GM21447 (cell line): Measurements from ENCODE around the gene ACY1.
A peak's percentile ranks its signal among the peaks of the same experiment; 100 is the strongest.

Experiments used
- ATAC-seq: cut with Tn5 transposase; IDR thresholded peaks from one replicate; pipeline ENCODE4 v1.9.1; 2021; ENCODE audit not compliant: unreplicated experiment

ACY1 gene

GRCh38 chr3:51962854-51963530 is 20.3 kb upstream of the ACY1 start:
- ATAC-seq = no peak

GRCh38 chr3:51963951-51964451 is 19.3 kb upstream of the ACY1 start:
- ATAC-seq = no peak

DNA sequence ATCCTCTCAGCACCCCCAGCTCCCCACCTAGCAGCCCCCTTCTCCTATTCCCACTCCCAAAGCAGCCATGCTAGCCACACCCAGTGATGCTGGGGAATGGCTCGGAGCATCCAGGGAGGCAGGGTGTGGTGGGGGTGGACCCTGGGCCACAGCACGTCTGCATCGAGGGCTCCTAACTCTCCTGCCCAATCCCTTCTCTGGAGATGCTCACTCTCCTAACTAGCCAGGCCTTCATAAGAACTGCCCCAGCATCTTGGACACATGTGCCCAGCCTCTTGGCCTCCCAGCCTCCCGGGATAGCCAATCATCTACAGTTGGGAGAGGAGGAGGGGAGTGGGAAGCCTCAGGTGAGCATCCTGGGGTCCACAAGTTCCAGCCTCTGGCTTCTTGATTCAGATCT is 18.8 kb upstream of the ACY1 start:
- no peak for ATAC-seq

DNA sequence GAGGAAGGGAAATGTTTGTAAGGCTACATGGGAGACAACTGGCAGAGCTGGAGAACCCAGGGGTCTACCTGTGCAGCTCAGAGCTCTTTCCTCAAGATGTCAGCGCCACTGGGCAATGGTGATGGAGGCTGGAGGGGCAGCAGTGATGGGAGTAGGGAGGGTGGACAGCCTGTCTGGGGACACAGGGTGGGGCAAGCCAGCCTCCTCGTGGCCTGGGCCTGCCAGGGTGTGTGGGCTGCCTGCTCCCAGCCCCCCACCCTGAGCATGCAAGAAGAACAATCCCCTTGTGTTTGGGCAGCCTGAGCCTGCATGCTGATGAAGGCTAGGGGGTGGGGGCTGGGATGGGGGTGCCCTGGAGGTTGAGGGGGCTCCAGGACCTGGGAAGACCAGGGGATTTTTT is 17.3 kb upstream of the ACY1 start:
- no peak for ATAC-seq

DNA sequence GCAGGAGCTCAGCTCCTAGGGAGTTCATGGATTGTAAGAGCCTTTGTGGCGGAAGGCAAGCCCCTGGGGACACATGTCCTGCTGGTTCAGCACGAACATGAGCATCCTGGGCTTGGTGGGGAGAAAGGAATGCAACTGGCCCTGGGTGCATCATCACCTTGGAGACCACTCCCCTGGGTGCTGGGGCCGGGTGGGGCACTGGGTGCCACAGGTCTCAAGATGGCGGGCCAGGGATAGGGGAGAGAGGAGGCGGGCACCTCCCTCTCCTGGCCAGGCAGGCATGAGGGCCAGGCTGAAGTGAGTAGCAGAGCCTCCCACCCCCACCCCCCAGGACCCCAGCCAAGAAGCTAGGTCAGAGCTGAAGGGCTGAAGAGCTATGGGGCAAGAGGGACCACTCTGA is 16.8 kb upstream of the ACY1 start:
- ATAC-seq = no peak

DNA sequence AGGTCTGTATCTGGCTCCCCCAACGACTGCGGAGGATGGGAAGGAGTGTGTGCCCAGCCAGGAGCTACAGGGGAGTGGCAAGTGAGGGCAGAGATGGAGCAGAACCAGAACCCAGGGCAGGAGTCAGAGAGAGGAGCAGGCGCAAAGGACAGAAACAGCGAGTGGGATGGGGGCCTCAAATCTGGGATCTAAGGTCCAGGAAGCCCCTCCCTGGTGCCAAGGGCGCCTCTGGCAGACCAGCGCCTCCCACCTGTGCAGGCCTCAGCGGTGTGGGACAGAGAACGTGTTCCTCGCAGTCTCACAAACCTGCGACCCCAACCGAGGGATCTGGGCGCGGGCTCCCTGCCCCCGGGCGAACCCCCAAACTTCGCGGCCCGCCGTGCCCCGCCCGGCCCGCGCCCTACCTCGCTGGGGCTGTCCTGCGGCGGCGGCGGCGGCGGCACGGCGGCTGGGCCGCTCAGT is 16.4 kb upstream of the ACY1 start:
- peak; percentile 50 for ATAC-seq

- ATAC-seq = peak; percentile 48
Measured at GRCh38 chr3:51967384-51968169, 15.8 kb upstream of the ACY1 start, which contains the start of gene PCBP4. Gene PCBP4, minus strand, starts transcription at chr3:51967454. Its CDS starts 6,214 bp downstream, at chr3:51961240.

DNA sequence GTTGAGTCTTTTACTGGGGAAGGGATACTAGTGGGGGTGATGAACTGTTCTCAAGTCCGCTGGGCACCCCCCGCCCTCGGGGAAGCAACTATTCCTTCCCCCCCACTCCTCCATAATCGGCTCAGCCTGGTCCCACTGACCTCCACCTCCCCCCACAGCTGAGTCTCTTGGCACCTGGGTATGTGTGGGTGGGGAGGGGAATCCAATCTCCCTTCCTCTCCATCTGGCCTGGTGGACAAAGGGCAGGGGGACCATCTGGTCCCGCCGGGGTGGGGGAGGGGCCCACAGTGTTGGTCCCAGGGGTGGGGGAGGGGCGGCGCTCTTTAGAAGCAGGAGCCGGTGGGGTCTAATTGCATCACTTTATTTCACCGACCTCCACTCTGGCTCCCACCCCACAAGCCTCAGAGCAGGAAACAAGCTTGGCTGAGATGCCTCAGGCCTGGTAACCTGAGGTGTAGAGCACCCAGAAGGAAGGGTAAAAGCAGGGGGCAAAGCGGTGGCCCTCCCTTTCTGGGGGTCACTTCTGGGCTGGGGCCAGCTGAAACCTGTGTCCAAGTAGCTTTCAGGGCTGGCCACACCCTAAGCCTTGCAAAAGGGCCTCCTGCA is 15.1 kb upstream of the ACY1 start:
- ATAC-seq = no peak

DNA sequence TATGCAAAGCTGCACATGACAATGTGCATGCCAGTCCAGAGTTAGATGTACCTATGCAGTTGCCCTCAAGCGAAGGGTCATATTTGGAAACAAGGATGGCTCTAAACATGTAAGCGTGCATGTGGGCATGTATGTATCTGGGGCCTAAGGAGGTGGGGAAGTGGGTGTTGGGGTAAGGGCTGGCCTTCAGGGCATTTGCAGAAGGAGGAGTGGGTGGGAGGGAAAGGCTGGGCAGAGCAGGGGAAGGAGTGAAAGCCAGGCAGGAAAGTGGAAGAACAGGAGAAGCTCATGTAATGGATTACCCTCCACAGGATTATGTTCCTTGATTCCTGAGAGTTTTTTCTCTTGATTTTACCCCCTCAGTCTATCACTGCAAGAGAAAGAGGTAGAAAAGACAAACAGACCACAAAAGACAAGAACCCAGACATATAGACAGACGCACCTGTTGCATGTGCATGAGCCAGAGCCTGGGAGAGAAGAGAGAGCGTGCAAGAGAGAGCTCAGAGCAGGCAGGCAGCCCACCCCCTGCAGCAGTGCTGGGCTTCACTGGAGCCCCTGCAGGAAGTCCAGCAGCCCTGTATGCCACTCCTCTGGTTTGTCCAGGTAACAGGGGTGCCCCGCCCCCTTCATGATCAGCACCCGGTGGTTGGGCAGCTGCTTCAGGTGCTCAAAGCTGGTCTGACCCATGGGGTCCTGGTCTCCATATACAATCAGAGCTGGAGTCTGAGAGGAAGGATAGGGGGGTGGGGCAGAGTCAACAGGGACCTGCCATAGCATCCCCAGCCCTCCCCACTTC is 14.3 kb upstream of the ACY1 start:
- no peak for ATAC-seq

GRCh38 chr3:51969841-51970240 is 13.5 kb upstream of the ACY1 start:
- ATAC-seq = no peak

GRCh38 chr3:51970606-51971300 is 12.6 kb upstream of the ACY1 start:
- no peak for ATAC-seq

DNA sequence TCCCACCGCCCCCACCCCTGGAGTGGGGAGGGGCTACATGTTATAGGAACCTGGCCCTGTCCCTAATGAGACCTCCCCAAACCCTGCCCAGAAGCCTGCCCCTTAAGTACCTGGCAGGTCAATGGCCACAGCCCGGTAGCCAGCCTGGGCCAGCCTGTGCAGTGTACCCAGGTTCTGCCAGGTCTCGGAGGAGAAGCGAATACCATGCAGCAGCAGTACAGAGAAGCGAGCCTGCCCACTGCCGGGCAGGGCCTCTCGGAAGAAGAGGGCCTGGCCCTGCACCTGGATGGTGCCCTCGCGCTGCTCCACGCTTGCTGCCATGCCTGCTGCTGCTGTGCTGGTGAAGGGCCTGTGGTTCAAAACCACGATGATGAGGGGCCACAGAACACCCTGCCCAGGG is 12.0 kb upstream of the ACY1 start:
- no peak for ATAC-seq

DNA sequence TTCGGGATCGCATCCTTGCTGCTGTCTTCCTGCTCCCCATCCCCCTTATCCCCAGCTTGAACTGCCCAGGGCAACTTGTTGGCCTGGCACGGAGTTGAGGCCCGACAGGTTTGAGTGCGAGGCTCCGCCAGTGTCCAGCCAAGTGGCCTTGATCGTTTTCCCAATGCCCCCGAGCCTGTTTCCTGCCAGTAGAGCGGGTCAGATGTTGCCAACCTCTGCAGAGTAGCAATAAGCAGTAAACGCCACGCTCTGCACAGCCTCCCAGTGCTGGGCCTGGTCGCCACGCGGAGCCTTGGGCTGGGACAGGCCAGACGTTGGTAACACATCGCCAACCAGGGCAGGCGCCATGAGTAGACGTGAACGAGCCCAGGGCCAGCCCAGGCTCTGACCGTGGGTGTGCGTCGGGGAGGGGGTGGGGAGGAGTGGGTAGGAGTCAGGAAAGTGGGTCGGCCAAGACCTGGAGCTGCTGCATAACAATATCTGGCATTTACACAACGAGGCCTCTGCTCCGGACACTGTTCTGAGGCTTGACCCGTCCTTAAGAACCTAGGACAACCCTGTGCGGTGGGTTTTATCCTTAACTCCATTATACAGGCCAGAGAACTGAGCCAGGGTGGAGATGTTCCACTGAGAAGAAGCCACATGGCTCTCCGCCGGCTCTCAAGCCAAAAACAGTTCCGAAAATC is 8.9 kb upstream of the ACY1 start:
- ATAC-seq = peak; percentile 14

GRCh38 chr3:51974963-51975851 is 8.1 kb upstream of the ACY1 start, which contains the start of gene ABHD14A:
Gene ABHD14A, plus strand, starts transcription at chr3:51975064. Its CDS starts 72 bp downstream, at chr3:51975136.
- ATAC-seq = peak; percentile 39

GRCh38 chr3:51975852-51976549 is 7.3 kb upstream of the ACY1 start:
- no peak for ATAC-seq

DNA sequence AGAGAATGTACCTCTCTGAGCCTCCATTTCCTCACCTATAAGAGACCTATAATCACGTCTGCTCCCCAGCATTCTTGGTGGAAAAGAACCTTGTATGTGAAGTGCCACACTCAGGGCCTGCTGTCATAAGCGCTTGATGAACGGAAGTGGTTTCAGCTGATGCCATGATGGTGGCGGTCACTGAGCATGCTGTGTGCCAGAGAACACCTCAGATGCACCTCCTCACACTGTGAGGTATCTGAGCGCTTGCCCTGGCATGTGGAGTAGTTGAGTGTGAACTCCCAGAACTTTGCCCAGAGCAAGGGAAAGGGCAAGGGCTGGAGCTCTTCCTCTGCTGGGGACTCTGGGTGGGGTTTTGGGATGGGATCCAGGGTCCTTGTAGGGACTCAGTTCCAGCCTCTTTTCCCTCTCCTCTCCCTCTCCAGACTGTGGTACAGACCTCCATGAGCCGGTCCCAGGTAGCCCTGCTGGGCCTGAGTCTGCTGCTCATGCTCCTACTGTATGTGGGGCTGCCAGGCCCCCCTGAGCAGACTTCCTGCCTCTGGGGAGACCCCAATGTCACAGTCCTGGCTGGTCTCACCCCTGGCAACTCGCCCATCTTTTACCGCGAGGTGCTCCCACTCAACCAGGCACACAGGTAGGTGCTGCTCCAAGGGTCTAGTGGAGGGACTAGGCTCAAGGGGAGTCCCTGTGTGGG is 5.7 kb upstream of the ACY1 start:
- ATAC-seq = no peak

DNA sequence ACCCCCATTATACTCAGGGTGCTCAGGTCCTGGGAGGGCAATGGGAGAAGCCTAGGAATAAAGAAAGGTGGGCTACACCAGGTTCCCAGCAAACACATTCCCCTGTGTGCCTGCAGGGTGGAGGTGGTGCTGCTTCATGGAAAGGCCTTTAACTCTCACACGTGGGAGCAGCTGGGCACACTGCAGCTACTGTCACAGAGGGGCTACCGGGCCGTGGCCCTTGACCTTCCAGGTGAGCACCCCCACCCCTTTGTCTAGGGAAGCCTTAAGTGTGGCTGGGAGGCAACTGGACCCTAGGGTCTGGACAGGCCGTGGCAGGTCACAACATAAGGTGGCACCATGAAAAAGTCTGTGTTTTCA is 5.2 kb upstream of the ACY1 start:
- no peak for ATAC-seq

DNA sequence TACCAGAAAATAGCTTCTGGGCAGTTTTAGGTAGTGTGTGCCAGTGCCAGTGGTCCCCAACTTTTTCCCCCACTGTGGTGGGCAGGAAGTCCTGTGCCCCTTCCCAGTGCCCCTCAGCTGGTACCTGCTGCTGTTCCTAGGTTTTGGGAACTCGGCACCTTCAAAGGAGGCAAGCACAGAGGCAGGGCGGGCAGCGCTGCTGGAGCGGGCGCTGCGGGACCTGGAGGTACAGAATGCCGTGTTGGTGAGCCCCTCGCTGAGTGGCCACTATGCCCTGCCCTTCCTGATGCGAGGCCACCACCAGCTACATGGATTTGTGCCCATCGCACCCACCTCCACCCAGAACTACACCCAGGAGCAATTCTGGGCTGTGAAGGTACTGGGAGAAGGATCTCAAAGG is 3.1 kb upstream of the ACY1 start:
- ATAC-seq = no peak
